CD8-positive, alpha-beta memory T cell (primary cell): ENCODE data around the gene SOX18. TPM values are rescaled to one million over a fixed set of nuclear protein-coding genes. Genes with fewer than 3 reads are reported as not detected.

Source experiments
- CTCF ChIA-PET: fragments of 350-600 bp; sonication (Branson Sonifier 250); formaldehyde crosslinking; loops from one replicate; lab custom pipeline; 2021; ENCODE audit warnings: antibody characterized with exemption; lab: Charles Lee
- POLR2A ChIA-PET: fragments of 350-600 bp; sonication (Branson Sonifier 250); formaldehyde crosslinking; loops from one replicate; lab custom pipeline; 2021; ENCODE audit warnings: antibody characterized with exemption; lab: Charles Lee
- DNase-seq, 5 donors: peaks; one replicate each; pipeline versions ENCODE4 v3.0.0 to v3.0.0-alpha.2; 2020 to 2022; ENCODE audit warnings: mixed read lengths in 1 of 5
- H3K27ac ChIP-seq: one replicate; pipeline ENCODE4 v1.7.0; 2013; ENCODE audit warnings: low read depth, mild to moderate bottlenecking, low read length, moderate library complexity
- H3K27me3 ChIP-seq: 2 replicates; pipeline ENCODE4 v1.7.0; 2013; ENCODE audit warnings: low read length, mild to moderate bottlenecking; ENCODE audit not compliant: insufficient read depth, poor library complexity, severe bottlenecking
- H3K36me3 ChIP-seq: 2 replicates; pipeline ENCODE4 v1.7.0; 2013; ENCODE audit warnings: mild to moderate bottlenecking, low read length, moderate library complexity; ENCODE audit not compliant: insufficient read depth
- H3K4me1 ChIP-seq: 2 replicates; pipeline ENCODE4 v1.7.0; 2013; ENCODE audit warnings: mild to moderate bottlenecking, low read length, moderate library complexity; ENCODE audit not compliant: insufficient read depth
- H3K4me3 ChIP-seq: 2 replicates; pipeline ENCODE4 v1.7.0; 2013; ENCODE audit warnings: mild to moderate bottlenecking, low read length
- H3K9me3 ChIP-seq: 2 replicates; pipeline ENCODE4 v1.7.0; 2013; ENCODE audit warnings: mild to moderate bottlenecking, low read length
- H3K27ac Mint-ChIP-seq, 8 donors: one replicate each; pipeline ENCODE4 v1.8.0; 2020 to 2021; ENCODE audit warnings: mixed read lengths in 8 of 8, mild to moderate bottlenecking in 6 of 8, inconsistent platforms in 3 of 8, moderate library complexity in 3 of 8
- H3K27me3 Mint-ChIP-seq, 2 donors: one replicate each; pipeline ENCODE4 v1.8.0; 2020 to 2021; ENCODE audit warnings: mixed read lengths in 2 of 2, mild to moderate bottlenecking in 1 of 2, moderate library complexity in 1 of 2
- H3K36me3 Mint-ChIP-seq, 3 donors: one replicate each; pipeline ENCODE4 v1.8.0; 2020 to 2021; ENCODE audit warnings: mixed read lengths in 3 of 3, inconsistent platforms in 1 of 3, mild to moderate bottlenecking in 1 of 3
- H3K4me1 Mint-ChIP-seq, 3 donors: one replicate each; pipeline ENCODE4 v1.8.0; 2020 to 2021; ENCODE audit warnings: mixed read lengths in 3 of 3, inconsistent platforms in 1 of 3, mild to moderate bottlenecking in 1 of 3
- H3K4me3 Mint-ChIP-seq, 7 donors: one replicate each; pipeline ENCODE4 v1.8.0; 2020 to 2021; ENCODE audit warnings: mixed read lengths in 7 of 7, mild to moderate bottlenecking in 6 of 7, moderate library complexity in 4 of 7, inconsistent platforms in 2 of 7
- H3K9me3 Mint-ChIP-seq, 5 donors: one replicate each; pipeline ENCODE4 v1.8.0; 2020 to 2022; ENCODE audit warnings: mixed read lengths in 5 of 5, mild to moderate bottlenecking in 3 of 5, moderate library complexity in 2 of 5, inconsistent platforms in 1 of 5
- polyA plus RNA-seq: library from polyadenylated mRNA; unstranded; fragments of 300-500 nt; fragmentation: Illumina TruSeq; gene quantifications from one replicate; pipeline ENCODE4 v1.2.3, GENCODE V29; 2021
- total RNA-seq, 2 experiments: library from RNA; stranded (reverse); gene quantifications; one replicate each; pipeline ENCODE4 v1.2.3, GENCODE V29; 2021

Gene SOX18
- total and polyA plus RNA-seq, 3 experiments from 2014 or later = not detected

DNA sequence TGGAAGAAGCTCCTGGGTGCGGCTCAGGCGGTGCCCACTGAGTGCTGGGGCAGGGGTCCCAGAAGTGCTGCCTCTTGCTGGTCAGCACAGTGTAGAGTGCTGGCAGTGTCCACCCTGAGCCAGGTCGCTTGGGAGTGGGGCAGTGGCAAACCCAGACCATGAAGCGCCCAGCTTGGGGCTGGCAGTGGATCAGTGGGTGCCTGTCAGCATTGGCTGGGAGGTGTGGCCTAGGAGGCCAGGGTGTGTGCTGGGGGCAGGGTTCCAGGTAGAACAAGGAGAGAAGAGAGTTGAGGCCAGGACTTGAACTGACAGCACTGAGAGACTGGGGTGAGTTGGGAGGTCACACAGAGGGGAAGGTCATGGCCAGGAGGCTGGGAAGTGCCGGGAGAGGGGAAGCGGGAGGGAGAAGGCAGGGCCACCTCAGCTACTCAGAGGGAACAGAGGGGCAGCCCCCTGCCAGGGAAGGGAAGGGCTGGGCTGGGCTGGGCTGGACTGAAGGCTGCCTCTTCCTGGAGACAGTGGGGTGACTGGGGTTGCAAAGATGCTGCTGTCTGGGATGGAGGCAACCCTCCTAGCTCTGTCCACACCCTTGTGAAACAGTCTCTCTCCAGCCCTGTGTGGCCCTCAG lies 17.7 kb upstream of the SOX18 start:
- Mint-ChIP-seq H3K27ac (peak overlapping the region in 3 of 8 donors; percentile 8 to 87 (median 47)), H3K9me3 (no peaks in the 10 kb centered on the region), H3K27me3 (no peaks in the 10 kb centered on the region), H3K36me3 (peaks cover 0 to 3% (median 0%) of the 10 kb centered on the region in 3 donors), H3K4me3 (peak overlapping the region in 1 of 7 donors; percentile 65), H3K4me1 (peaks cover 21 to 46% (median 24%) of the 10 kb centered on the region in 3 donors)
- peaks cover 50% of the 10 kb centered on the region for H3K4me1 ChIP-seq
- no peaks in the 10 kb centered on the region for H3K27me3 ChIP-seq
- ChIA-PET POLR2A (interaction anchor here (1.3 kb wide), 1 partner anchor 16 kb away, joined by 4 read pairs; no protein-coding TSS in a partner anchor), CTCF (interaction anchor here (1.2 kb wide), 1 partner anchor 17 kb away, joined by 4 read pairs; the partner anchor contains the start of gene LKAAEAR1)
- no peaks in the 10 kb centered on the region for H3K9me3 ChIP-seq
- H3K36me3 ChIP-seq = no peaks in the 10 kb centered on the region
- peak overlapping the region; percentile 4 for H3K4me3 ChIP-seq
- no peak for DNase-seq
- no peak overlapping the region for H3K27ac ChIP-seq

DNA sequence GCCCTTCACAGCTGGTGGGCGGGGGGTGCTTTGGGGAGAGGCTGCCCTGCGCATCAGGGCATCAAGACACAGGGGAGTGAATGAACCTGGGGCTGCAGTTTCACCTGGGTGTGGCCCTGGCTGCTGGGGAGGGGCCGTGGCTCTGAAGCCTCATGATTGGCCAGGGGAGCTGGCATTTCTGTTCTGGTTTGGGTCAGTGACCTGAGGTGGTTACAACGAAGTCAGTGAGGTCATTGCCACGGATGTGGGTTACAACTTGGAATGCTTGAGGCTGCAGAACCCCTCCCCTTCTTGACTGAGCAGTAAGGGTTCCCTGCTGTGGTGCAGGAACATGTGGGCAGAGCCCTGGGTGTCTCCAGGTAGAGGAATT lies 16.5 kb upstream of the SOX18 start:
- H3K27me3 Mint-ChIP-seq = no peaks in the 10 kb centered on the region
- H3K36me3 Mint-ChIP-seq = peaks cover 0 to 2% (median 0%) of the 10 kb centered on the region in 3 donors
- H3K36me3 ChIP-seq = no peaks in the 10 kb centered on the region
- H3K27me3 ChIP-seq = no peaks in the 10 kb centered on the region
- no peak overlapping the region for H3K27ac ChIP-seq
- DNase-seq = peak; percentile 24 to 68 (median 46)
- H3K4me3 ChIP-seq = no peak overlapping the region
- H3K4me3 Mint-ChIP-seq = peak overlapping the region; percentile 53 to 80 (median 64)
- peaks cover 50% of the 10 kb centered on the region for H3K4me1 ChIP-seq
- H3K9me3 ChIP-seq = no peaks in the 10 kb centered on the region
- H3K4me1 Mint-ChIP-seq = peaks cover 21 to 50% (median 24%) of the 10 kb centered on the region in 3 donors
- peak overlapping the region; percentile 34 to 90 (median 80) for H3K27ac Mint-ChIP-seq
- CTCF ChIA-PET = interaction anchor here (1.3 to 2.7 kb wide), 2 partner anchors 15 to 28 kb away, joined by 4 to 10 read pairs; no protein-coding TSS in a partner anchor
- POLR2A ChIA-PET = interaction anchor here (1.3 kb wide), 1 partner anchor 17 kb away, joined by 4 read pairs; no protein-coding TSS in a partner anchor
- no peaks in the 10 kb centered on the region for H3K9me3 Mint-ChIP-seq

DNA sequence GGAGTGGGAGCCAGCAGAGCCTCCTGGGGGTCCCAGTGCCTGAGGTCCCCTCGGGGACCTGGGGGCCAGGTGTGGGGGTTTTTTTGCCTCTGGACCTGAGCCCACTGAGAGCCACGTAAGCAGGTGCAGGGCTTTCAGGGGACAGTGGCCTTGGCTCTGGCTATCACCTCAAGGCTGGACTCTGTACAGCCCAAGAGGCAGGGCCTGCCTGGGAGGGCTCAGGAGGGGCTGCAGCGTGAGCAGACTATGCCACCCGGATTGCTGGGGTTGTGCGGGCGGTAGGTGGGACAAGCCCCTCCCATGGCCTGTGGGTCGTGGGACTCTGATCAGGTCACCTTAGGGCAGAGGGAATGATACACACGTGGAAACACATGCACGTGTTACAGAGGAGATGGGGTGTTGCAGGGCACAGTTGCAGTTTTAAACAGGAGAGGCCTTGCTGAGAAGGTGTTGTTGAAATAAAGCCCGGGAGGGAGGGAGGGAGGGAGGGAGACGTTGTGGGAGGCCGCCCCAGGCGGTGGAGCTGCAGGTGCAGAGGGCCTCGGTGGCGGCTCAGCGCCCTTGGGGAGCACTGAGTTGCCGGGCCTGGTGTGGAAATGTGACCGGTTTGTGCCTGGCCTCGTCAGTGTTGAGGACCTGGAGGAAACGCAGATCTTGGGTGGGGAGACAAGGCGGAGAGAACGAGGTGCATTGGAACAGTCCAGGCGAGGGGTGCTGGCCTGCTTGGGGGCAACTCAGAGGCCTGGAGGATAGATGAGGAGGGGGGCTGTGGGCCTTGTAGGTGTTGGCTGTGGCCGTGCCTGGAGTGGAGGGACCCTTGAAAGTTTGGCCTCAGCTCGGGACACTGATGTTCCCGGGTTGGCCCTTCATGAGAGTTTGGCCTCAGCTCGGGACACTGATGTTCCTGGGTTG lies 15.9 kb upstream of the SOX18 start:
- no peak for DNase-seq

DNA sequence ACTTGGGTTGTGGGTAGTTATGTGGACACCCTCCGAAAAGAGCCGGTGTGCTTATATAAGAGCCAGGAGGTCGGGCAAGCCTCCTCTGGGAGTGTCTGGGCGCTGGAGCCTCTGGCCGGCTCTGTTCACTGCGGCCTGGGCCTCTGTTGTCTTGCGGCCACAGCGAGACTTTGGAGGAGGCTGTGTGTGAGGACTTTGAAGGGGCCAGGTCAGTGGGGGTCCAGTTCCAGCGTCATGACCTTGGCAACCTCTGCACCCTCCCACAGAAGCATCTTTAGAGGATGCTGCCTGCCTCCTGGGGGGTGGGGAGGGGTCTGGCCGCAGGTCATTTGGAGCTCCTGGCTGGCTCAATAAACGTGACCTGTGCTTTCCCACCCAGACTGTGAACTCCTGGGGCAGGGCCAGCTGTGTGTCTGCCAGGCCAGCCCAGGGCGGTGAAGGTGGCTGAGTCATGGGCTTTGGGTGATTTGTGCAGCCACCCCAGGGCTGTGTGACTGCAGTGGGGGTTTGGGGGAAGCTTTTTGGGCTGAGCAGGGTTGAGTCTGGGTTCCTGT lies 14.8 kb upstream of the SOX18 start:
- Mint-ChIP-seq H3K27me3 (no peaks in the 10 kb centered on the region), H3K4me3 (peak overlapping the region; percentile 82 to 89 (median 86)), H3K9me3 (no peaks in the 10 kb centered on the region), H3K36me3 (peaks cover 0 to 2% (median 0%) of the 10 kb centered on the region in 3 donors), H3K4me1 (peaks cover 21 to 50% (median 24%) of the 10 kb centered on the region in 3 donors), H3K27ac (peak overlapping the region in 7 of 8 donors; percentile 49 to 88 (median 68))
- Histone ChIP-seq H3K4me3 (peak overlapping the region; percentile 50), H3K36me3 (no peaks in the 10 kb centered on the region), H3K4me1 (peaks cover 42% of the 10 kb centered on the region), H3K9me3 (no peaks in the 10 kb centered on the region), H3K27me3 (no peaks in the 10 kb centered on the region), H3K27ac (no peak overlapping the region)
- ChIA-PET POLR2A (interaction anchor here (1.0 to 1.1 kb wide), 2 partner anchors 15 to 84 kb away, joined by 3 read pairs; partner anchors contain the start of gene RGS19), CTCF (interaction anchor here (1.2 to 2.7 kb wide), 2 partner anchors 26 to 56 kb away, joined by 4 to 10 read pairs; no protein-coding TSS in a partner anchor)
- no peak for DNase-seq

More for the DNA sequence above, 15.9 kb upstream of the SOX18 start:
- POLR2A ChIA-PET = interaction anchor here (1.3 kb wide), 1 partner anchor 18 kb away, joined by 4 read pairs; no protein-coding TSS in a partner anchor
- Mint-ChIP-seq H3K4me3 (peak overlapping the region; percentile 53 to 80 (median 64)), H3K27ac (peak overlapping the region; percentile 42 to 90 (median 80)), H3K9me3 (no peaks in the 10 kb centered on the region), H3K36me3 (peaks cover 0 to 2% (median 0%) of the 10 kb centered on the region in 3 donors), H3K4me1 (peaks cover 21 to 50% (median 24%) of the 10 kb centered on the region in 3 donors), H3K27me3 (no peaks in the 10 kb centered on the region)
- no peak overlapping the region for H3K27ac ChIP-seq
- no peaks in the 10 kb centered on the region for H3K36me3 ChIP-seq
- CTCF ChIA-PET = interaction anchor here (1.2 to 2.7 kb wide), 3 partner anchors 16 to 55 kb away, joined by 4 to 10 read pairs (median 4); no protein-coding TSS in a partner anchor
- H3K4me1 ChIP-seq = peaks cover 50% of the 10 kb centered on the region
- H3K4me3 ChIP-seq = no peak overlapping the region
- H3K9me3 ChIP-seq = no peaks in the 10 kb centered on the region
- H3K27me3 ChIP-seq = no peaks in the 10 kb centered on the region

DNA sequence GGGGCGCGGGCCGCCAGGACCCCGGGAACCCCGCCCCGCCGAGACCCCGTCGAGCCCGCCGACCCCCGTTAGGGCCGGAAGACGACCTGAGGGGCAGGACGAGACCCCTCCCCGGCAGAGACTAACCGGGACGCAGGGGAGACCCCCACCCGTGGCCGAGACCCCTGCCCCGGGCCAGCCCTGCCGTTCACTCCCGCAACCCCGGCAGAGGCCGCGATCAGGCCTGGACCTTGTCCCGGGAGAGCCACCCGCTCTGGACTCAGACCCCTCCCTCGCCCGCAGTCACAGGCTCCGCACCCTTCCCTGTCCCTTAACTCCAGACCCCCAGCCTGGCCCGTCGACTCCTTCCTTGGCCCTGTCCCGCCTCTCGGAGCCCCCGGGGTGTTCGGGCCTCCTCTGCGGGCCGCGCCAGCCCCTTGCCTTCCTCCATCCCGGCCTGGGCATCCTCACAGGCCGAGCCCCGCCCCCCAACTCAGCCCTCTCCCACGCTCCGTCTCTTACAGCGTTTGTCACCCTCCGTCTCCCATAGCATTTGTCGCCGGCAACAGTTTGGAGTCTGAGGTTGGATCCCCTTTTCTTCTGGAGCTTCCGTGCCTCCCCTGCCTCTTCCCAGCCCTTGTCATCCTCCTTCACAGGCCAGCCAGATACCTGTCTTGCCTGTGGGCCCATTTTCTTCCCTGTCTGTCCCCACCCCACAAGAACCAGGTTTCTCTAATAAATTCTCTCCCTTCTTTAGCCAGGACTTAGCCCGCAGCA lies 14.1 kb upstream of the SOX18 start:
- peaks cover 0 to 2% (median 0%) of the 10 kb centered on the region in 3 donors for H3K36me3 Mint-ChIP-seq
- POLR2A ChIA-PET = interaction anchor here (0.9 to 1.4 kb wide), 7 partner anchors 12 to 542 kb away, joined by 3 to 6 read pairs (median 4); partner anchors contain the start of genes OPRL1, PRPF6 and RGS19
- Histone ChIP-seq H3K36me3 (no peaks in the 10 kb centered on the region), H3K4me3 (peak overlapping the region; percentile 50), H3K4me1 (peaks cover 41% of the 10 kb centered on the region), H3K27me3 (no peaks in the 10 kb centered on the region), H3K27ac (peak overlapping the region; percentile 51), H3K9me3 (no peaks in the 10 kb centered on the region)
- no peak for DNase-seq
- CTCF ChIA-PET = interaction anchor here (0.7 to 3.9 kb wide), 5 partner anchors 25 to 1684 kb away, joined by 3 to 33 read pairs (median 7); partner anchors contain the start of genes C20orf204 and PRPF6
- no peaks in the 10 kb centered on the region for H3K27me3 Mint-ChIP-seq
- no peaks in the 10 kb centered on the region for H3K9me3 Mint-ChIP-seq
- peak overlapping the region in 7 of 8 donors; percentile 49 to 92 (median 68) for H3K27ac Mint-ChIP-seq
- H3K4me3 Mint-ChIP-seq = peak overlapping the region; percentile 82 to 89 (median 86)
- H3K4me1 Mint-ChIP-seq = peaks cover 21 to 50% (median 24%) of the 10 kb centered on the region in 3 donors

DNA sequence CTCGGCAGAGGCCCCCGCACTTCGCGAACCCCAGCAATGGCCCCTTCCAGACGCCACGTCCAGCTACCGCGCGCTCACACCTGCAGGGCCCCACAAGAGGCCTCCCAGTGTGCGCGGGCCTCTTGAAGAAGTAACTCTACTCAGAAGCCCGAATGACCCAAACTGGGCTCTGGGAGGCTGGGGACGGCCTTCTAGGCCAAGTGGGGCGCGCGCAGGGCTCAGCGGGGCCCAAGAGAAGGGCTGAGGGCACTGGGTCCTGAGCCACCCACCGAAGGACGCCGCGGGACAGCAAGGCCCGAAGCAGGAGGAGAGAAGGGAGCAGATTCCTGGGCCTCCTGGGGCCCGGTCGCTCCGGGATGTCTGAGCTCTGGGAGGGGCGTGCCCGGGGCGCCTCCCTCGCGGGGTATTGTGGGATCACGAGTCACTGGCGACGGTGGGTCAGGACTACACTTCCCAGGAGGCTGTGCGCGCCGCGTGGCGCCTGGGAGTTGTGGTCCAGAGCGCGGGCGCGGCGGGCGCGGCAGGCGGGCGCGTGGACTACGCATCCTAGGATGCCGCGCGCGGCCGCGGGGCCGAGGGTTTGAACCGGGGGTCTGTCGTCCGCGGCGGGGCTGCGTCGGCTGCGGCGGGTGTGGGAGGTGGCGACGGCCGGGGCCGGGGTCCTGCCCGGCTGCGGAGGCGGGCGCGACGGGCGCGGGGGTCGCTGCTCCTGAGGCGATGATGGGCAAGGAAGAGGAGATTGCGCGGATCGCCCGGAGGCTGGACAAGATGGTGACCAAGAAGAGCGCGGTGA lies 13.4 kb upstream of the SOX18 start, which contains the start of gene TCEA2:
Gene TCEA2, plus strand, starts transcription at position 603 of the 793 bp plus-strand sequence. Its CDS starts 115 bp downstream, at position 718.
- peaks cover 24 to 53% (median 28%) of the 10 kb centered on the region in 3 donors for H3K4me1 Mint-ChIP-seq
- H3K4me1 ChIP-seq = peaks cover 45% of the 10 kb centered on the region
- POLR2A ChIA-PET = interaction anchor here (0.8 to 1.4 kb wide), 6 partner anchors 13 to 542 kb away, joined by 3 to 6 read pairs (median 4); partner anchors contain the start of genes OPRL1, PRPF6, PTK6 and RGS19
- CTCF ChIA-PET = interaction anchor here (0.7 to 3.9 kb wide), 6 partner anchors 9 to 1683 kb away, joined by 3 to 33 read pairs (median 4); partner anchors contain the start of genes C20orf204 and PRPF6
- H3K9me3 Mint-ChIP-seq = no peaks in the 10 kb centered on the region
- H3K27ac ChIP-seq = peak within 1 kb of the TSS; percentile 51
- peak within 1 kb of the TSS; percentile 50 for H3K4me3 ChIP-seq
- no peaks in the 10 kb centered on the region for H3K9me3 ChIP-seq
- no peaks in the 10 kb centered on the region for H3K27me3 Mint-ChIP-seq
- DNase-seq = peak; percentile 85 to 94 (median 87)
- peak within 1 kb of the TSS in 7 of 8 donors; percentile 49 to 92 (median 68) for H3K27ac Mint-ChIP-seq
- peak within 1 kb of the TSS; percentile 82 to 89 (median 86) for H3K4me3 Mint-ChIP-seq
- H3K36me3 Mint-ChIP-seq = peaks cover 0 to 2% (median 0%) of the 10 kb centered on the region in 3 donors
- H3K36me3 ChIP-seq = no peaks in the 10 kb centered on the region
- H3K27me3 ChIP-seq = no peaks in the 10 kb centered on the region
